Right atrium auricular region (tissue), 2 donors: ENCODE data around the gene ZNF154. TPM values are rescaled to one million over a fixed set of nuclear protein-coding genes. Genes with fewer than 3 reads are reported as not detected.
A peak's percentile ranks its signal among the peaks of the same experiment; 100 is the strongest.

ENCODE experiments used
- DNase-seq: peaks from one replicate; pipeline ENCODE4 v3.0.0-alpha.2; 2019; ENCODE audit warnings: low spot score
- H3K27ac ChIP-seq, 2 donors: fragments of 200-600 bp; sonication (generic); 1 replicate in 1 of 2; 2 replicates in 1 of 2; pipeline ENCODE4 v1.5.1; 2016 to 2019
- H3K27me3 ChIP-seq, 2 donors: fragments of 200-600 bp; sonication (generic); one replicate each; pipeline versions ENCODE4 v1.5.1 to v1.6.0; 2017 to 2019
- H3K36me3 ChIP-seq: fragments of 200-600 bp; sonication (generic); one replicate; pipeline ENCODE4 v1.5.1; 2016
- H3K4me1 ChIP-seq, 2 donors: fragments of 200-600 bp; sonication (generic); one replicate each; pipeline versions ENCODE4 v1.5.1 to v1.6.0; 2017 to 2019
- H3K4me3 ChIP-seq, 2 donors: fragments of 200-600 bp; sonication (generic); 1 replicate in 1 of 2; 2 replicates in 1 of 2; pipeline ENCODE4 v1.5.1; 2017 to 2019; ENCODE audit warnings: mild to moderate bottlenecking in 1 of 2, moderate library complexity in 1 of 2
- H3K9me3 ChIP-seq, 2 donors: fragments of 200-600 bp; sonication (generic); one replicate each; pipeline ENCODE4 v1.5.1; 2019
- CTCF ChIP-seq, 2 donors: fragments of 200-600 bp; sonication (generic); IDR thresholded peaks; one replicate each; pipeline ENCODE4 v1.5.1; 2019; ENCODE audit warnings: antibody characterized with exemption in 2 of 2
- total RNA-seq, 2 donors: library from RNA; depleted of rRNA; stranded (reverse); fragments of >200 nt; gene quantifications; one replicate each; pipeline ENCODE4 v1.1.0, GENCODE V29; 2016

The ZNF154 gene
- total RNA-seq, 2 donors from 2014 or later, result 2.8 to 3.3 TPM

DNA sequence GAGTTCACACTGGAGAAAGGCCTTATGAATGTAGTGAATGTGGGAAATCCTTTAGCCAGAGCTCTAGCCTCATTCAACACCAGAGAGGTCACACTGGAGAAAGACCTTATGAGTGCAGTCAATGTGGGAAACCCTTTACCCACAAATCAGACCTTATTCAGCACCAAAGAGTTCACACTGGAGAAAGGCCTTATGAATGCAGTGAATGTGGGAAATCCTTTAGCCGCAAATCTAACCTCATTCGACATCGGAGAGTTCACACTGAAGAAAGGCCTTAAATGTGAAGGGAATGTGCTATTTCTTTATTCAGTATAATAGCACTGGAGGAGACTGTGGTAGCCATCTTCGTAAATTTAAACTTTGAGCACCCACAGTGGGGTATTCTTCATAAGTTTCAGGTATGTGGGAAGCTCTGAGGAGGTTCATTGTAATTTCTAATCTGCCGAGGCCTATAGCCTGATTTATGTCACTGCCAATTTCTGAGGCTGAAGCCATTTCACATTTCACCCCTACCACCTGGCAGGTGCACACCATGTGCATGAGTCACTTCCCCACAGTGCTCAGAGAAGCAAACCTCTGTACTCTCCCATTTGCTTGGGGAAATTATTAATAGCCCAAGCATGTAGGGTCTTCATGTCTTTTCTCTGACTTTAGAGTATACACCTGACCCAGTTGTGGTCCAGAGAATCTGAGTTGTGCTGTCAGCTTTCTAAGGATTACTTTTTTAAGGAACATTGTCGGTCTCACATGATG, 20.8 kb downstream of the ZNF154 start:
- no peak overlapping the region for H3K4me3 ChIP-seq

GRCh38 chr19:57687363-57688010, 21.5 kb downstream of the ZNF154 start:
- peaks cover 25 to 77% of the 10 kb centered on the region in 2 donors for H3K9me3 ChIP-seq
- no peak for DNase-seq
- H3K27me3 ChIP-seq, result no peaks in the 10 kb centered on the region
- H3K27ac ChIP-seq, result no peak overlapping the region
- H3K4me1 ChIP-seq, result peaks cover 0 to 16% of the 10 kb centered on the region in 2 donors
- H3K36me3 ChIP-seq, result peaks cover 42% of the 10 kb centered on the region
- no peak overlapping the region for H3K4me3 ChIP-seq
- TF ChIP-seq CTCF (IDR thresholded peaks at IDR 0.05), result no peak

More for the DNA sequence above, 20.8 kb downstream of the ZNF154 start:
- Histone ChIP-seq H3K36me3 (peaks cover 42% of the 10 kb centered on the region), H3K27me3 (no peaks in the 10 kb centered on the region), H3K27ac (no peak overlapping the region), H3K4me1 (peaks cover 0 to 9% of the 10 kb centered on the region in 2 donors), H3K9me3 (peaks cover 25 to 77% of the 10 kb centered on the region in 2 donors)
- no peak for DNase-seq
- TF ChIP-seq CTCF (IDR thresholded peaks at IDR 0.05), result no peak

DNA sequence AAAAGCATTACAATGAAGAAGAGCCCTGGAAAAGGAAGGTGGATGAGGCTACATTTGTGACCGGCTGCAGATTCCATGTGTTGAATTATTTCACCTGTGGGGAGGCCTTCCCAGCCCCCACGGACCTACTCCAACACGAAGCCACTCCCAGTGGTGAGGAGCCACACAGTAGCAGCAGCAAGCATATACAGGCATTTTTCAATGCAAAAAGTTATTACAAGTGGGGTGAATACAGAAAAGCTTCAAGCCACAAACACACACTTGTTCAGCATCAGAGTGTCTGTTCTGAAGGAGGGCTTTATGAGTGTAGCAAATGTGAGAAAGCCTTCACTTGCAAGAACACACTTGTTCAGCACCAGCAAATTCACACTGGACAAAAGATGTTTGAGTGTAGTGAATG, 22.3 kb downstream of the ZNF154 start:
- Histone ChIP-seq H3K27me3 (no peaks in the 10 kb centered on the region), H3K4me1 (peaks cover 0 to 20% of the 10 kb centered on the region in 2 donors), H3K4me3 (no peak overlapping the region), H3K36me3 (peaks cover 42% of the 10 kb centered on the region), H3K27ac (no peak overlapping the region), H3K9me3 (peaks cover 25 to 77% of the 10 kb centered on the region in 2 donors)
- TF ChIP-seq CTCF (IDR thresholded peaks at IDR 0.05), result no peak
- no peak for DNase-seq

GRCh38 chr19:57682226-57682766, 26.7 kb downstream of the ZNF154 start:
- no peaks in the 10 kb centered on the region for H3K27me3 ChIP-seq
- no peak for DNase-seq
- no peak for TF ChIP-seq CTCF (IDR thresholded peaks at IDR 0.05)
- peaks cover 27% of the 10 kb centered on the region for H3K36me3 ChIP-seq
- peak overlapping the region; percentile 58 to 71 for H3K27ac ChIP-seq
- H3K4me3 ChIP-seq, result peak overlapping the region; percentile 95 to 100
- H3K9me3 ChIP-seq, result peaks cover 6 to 39% of the 10 kb centered on the region in 2 donors
- H3K4me1 ChIP-seq, result peaks cover 0 to 20% of the 10 kb centered on the region in 2 donors

- Histone ChIP-seq H3K9me3 (no peaks in the 10 kb centered on the region), H3K4me1 (no peaks in the 10 kb centered on the region), H3K27me3 (no peaks in the 10 kb centered on the region), H3K4me3 (no peak overlapping the region), H3K36me3 (no peaks in the 10 kb centered on the region), H3K27ac (no peak overlapping the region)
- TF ChIP-seq CTCF (IDR thresholded peaks at IDR 0.05), result no peak
- DNase-seq, result no peak
These were observed 33.1 kb downstream of the ZNF154 start for GRCh38 chr19:57675881-57676280.
